ENCODE data around the gene SULT1A3. TPM values are rescaled to one million over a fixed set of nuclear protein-coding genes. Genes with fewer than 3 reads are reported as not detected.

The SULT1A3 gene
- total and polyA plus RNA-seq, 3 experiments from 2014 or later = 1.4 to 17.6 (median 12.7) TPM

GRCh38 chr16:30183233-30184095 is 15.6 kb upstream of the SULT1A3 start, which contains the start of gene CORO1A:
TSS of gene CORO1A (plus strand) at chr16:30183602. CDS start at chr16:30185210, 1,608 bp downstream.
- CTCF ChIA-PET = interaction anchor here (0.6 to 2.3 kb wide), 7 partner anchors 35 to 246 kb away, joined by 3 to 10 read pairs (median 3); partner anchors contain the start of genes DCTPP1 and TBX6

GRCh38 chr16:30184096-30184890 is 14.8 kb upstream of the SULT1A3 start:
- peaks cover 33% of the 10 kb centered on the region for H3K4me1 ChIP-seq (ENCODE audit: insufficient read depth, low read length)

More at GRCh38 chr16:30183233-30184095, 15.6 kb upstream of the SULT1A3 start, which contains the start of gene CORO1A:
- Histone ChIP-seq H3K9me3 (ENCODE audit: low read length) (no peaks in the 10 kb centered on the region), H3K4me3 (ENCODE audit: low read length) (peak within 1 kb of the TSS; percentile 99), H3K4me1 (ENCODE audit: insufficient read depth, low read length) (peaks cover 33% of the 10 kb centered on the region), H3K27ac (ENCODE audit: low read depth, low read length) (peak within 1 kb of the TSS; percentile 71), H3K36me3 (ENCODE audit: insufficient read depth, low read length) (peaks cover 35% of the 10 kb centered on the region), H3K27me3 (ENCODE audit: insufficient read depth, low read length, poor library complexity, severe bottlenecking) (no peaks in the 10 kb centered on the region)
- Mint-ChIP-seq H3K36me3 (peaks cover 12 to 43% (median 18%) of the 10 kb centered on the region in 3 donors), H3K27me3 (peaks cover 0 to 14% of the 10 kb centered on the region in 2 donors), H3K27ac (peak within 1 kb of the TSS; percentile 92 to 100 (median 96)), H3K9me3 (peaks cover 0 to 2% (median 0%) of the 10 kb centered on the region in 5 donors), H3K4me1 (peaks cover 25 to 43% (median 34%) of the 10 kb centered on the region in 3 donors), H3K4me3 (peak within 1 kb of the TSS; percentile 94 to 100 (median 98))
- POLR2A ChIA-PET = interaction anchor here (0.6 to 6.2 kb wide), 19 partner anchors 11 to 247 kb away, joined by 3 to 86 read pairs (median 4); partner anchors contain the start of genes ALDOA, CD2BP2, DCTPP1 and SEPTIN1
- peak; percentile 75 to 88 (median 80) for DNase-seq

GRCh38 chr16:30184891-30185682 is 14.0 kb upstream of the SULT1A3 start:
- ChIA-PET CTCF (interaction anchor here (1.2 to 3.5 kb wide), 8 partner anchors 33 to 224 kb away, joined by 3 to 34 read pairs (median 6); partner anchors contain the start of gene TBX6), POLR2A (interaction anchor here (0.9 to 6.2 kb wide), 9 partner anchors 13 to 485 kb away, joined by 3 to 86 read pairs (median 4); partner anchors contain the start of genes ALDOA, PAGR1, TBC1D10B and TBX6)
- Histone ChIP-seq H3K36me3 (ENCODE audit: insufficient read depth, low read length) (peaks cover 35% of the 10 kb centered on the region), H3K27me3 (ENCODE audit: insufficient read depth, low read length, poor library complexity, severe bottlenecking) (no peaks in the 10 kb centered on the region), H3K4me1 (ENCODE audit: insufficient read depth, low read length) (peaks cover 33% of the 10 kb centered on the region), H3K27ac (ENCODE audit: low read depth, low read length) (peak overlapping the region; percentile 71), H3K4me3 (ENCODE audit: low read length) (peak overlapping the region; percentile 99), H3K9me3 (ENCODE audit: low read length) (no peaks in the 10 kb centered on the region)
- Mint-ChIP-seq H3K4me3 (peak overlapping the region; percentile 94 to 100 (median 98)), H3K4me1 (peaks cover 25 to 43% (median 34%) of the 10 kb centered on the region in 3 donors), H3K27ac (peak overlapping the region; percentile 93 to 100 (median 96)), H3K27me3 (peaks cover 0 to 14% of the 10 kb centered on the region in 2 donors), H3K9me3 (peaks cover 0 to 2% (median 0%) of the 10 kb centered on the region in 5 donors), H3K36me3 (peaks cover 12 to 43% (median 18%) of the 10 kb centered on the region in 3 donors)
- peak in 2 of 5 donors; percentile 20 to 27 for DNase-seq

More at GRCh38 chr16:30184096-30184890, 14.8 kb upstream of the SULT1A3 start:
- no peaks in the 10 kb centered on the region for H3K27me3 ChIP-seq (ENCODE audit: insufficient read depth, low read length, poor library complexity, severe bottlenecking)
- no peaks in the 10 kb centered on the region for H3K9me3 ChIP-seq (ENCODE audit: low read length)
- H3K27ac ChIP-seq (ENCODE audit: low read depth, low read length) = peak overlapping the region; percentile 71
- peaks cover 35% of the 10 kb centered on the region for H3K36me3 ChIP-seq (ENCODE audit: insufficient read depth, low read length)
- peak; percentile 66 to 93 (median 91) for DNase-seq
- peaks cover 12 to 43% (median 18%) of the 10 kb centered on the region in 3 donors for H3K36me3 Mint-ChIP-seq
- H3K9me3 Mint-ChIP-seq = peaks cover 0 to 2% (median 0%) of the 10 kb centered on the region in 5 donors
- ChIA-PET CTCF (interaction anchor here (1.1 to 3.5 kb wide), 8 partner anchors 36 to 246 kb away, joined by 3 to 34 read pairs (median 4); partner anchors contain the start of genes DCTPP1 and TBX6), POLR2A (interaction anchor here (0.7 to 6.2 kb wide), 15 partner anchors 41 to 246 kb away, joined by 3 to 86 read pairs (median 7); partner anchors contain the start of genes ALDOA, DCTPP1, SEPTIN1 and TBX6)
- H3K27me3 Mint-ChIP-seq = peaks cover 0 to 14% of the 10 kb centered on the region in 2 donors
- H3K4me3 Mint-ChIP-seq = peak overlapping the region; percentile 94 to 100 (median 98)
- peak overlapping the region; percentile 92 to 100 (median 96) for H3K27ac Mint-ChIP-seq
- peak overlapping the region; percentile 99 for H3K4me3 ChIP-seq (ENCODE audit: low read length)
- H3K4me1 Mint-ChIP-seq = peaks cover 25 to 43% (median 34%) of the 10 kb centered on the region in 3 donors

- Histone ChIP-seq H3K4me3 (ENCODE audit: low read length) (peak overlapping the region; percentile 99), H3K27ac (ENCODE audit: low read depth, low read length) (peak overlapping the region; percentile 71), H3K4me1 (ENCODE audit: insufficient read depth, low read length) (peaks cover 33% of the 10 kb centered on the region), H3K27me3 (ENCODE audit: insufficient read depth, low read length, poor library complexity, severe bottlenecking) (no peaks in the 10 kb centered on the region), H3K36me3 (ENCODE audit: insufficient read depth, low read length) (peaks cover 35% of the 10 kb centered on the region), H3K9me3 (ENCODE audit: low read length) (no peaks in the 10 kb centered on the region)
- H3K4me1 Mint-ChIP-seq = peaks cover 25 to 39% (median 34%) of the 10 kb centered on the region in 3 donors
- DNase-seq = peak; percentile 72 to 93 (median 91)
- H3K27ac Mint-ChIP-seq = peak overlapping the region; percentile 92 to 100 (median 96)
- POLR2A ChIA-PET = interaction anchor here (0.5 to 6.2 kb wide), 14 partner anchors 8 to 562 kb away, joined by 3 to 86 read pairs (median 3); partner anchors contain the start of genes ALDOA, PAGR1, TBC1D10B and TBX6
- peaks cover 0 to 14% of the 10 kb centered on the region in 2 donors for H3K27me3 Mint-ChIP-seq
- CTCF ChIA-PET = interaction anchor here (0.8 to 3.5 kb wide), 10 partner anchors 34 to 223 kb away, joined by 3 to 34 read pairs (median 5); partner anchors contain the start of gene TBX6
- peak overlapping the region; percentile 94 to 100 (median 98) for H3K4me3 Mint-ChIP-seq
- peaks cover 0 to 2% (median 0%) of the 10 kb centered on the region in 5 donors for H3K9me3 Mint-ChIP-seq
- peaks cover 12 to 43% (median 18%) of the 10 kb centered on the region in 3 donors for H3K36me3 Mint-ChIP-seq
Observed at GRCh38 chr16:30185683-30186421, 13.2 kb upstream of the SULT1A3 start.

- Mint-ChIP-seq H3K4me3 (peak overlapping the region; percentile 94 to 100 (median 98)), H3K27ac (peak overlapping the region; percentile 93 to 100 (median 96)), H3K27me3 (peaks cover 0 to 14% of the 10 kb centered on the region in 2 donors), H3K4me1 (peaks cover 25 to 36% (median 31%) of the 10 kb centered on the region in 3 donors), H3K9me3 (peaks cover 0 to 2% (median 0%) of the 10 kb centered on the region in 5 donors), H3K36me3 (peaks cover 12 to 43% (median 18%) of the 10 kb centered on the region in 3 donors)
- ChIA-PET CTCF (interaction anchor here (0.8 to 3.5 kb wide), 10 partner anchors 44 to 231 kb away, joined by 3 to 34 read pairs (median 5); partner anchors contain the start of genes TBX6 and YPEL3), POLR2A (interaction anchor here (0.5 to 6.2 kb wide), 14 partner anchors 9 to 561 kb away, joined by 3 to 86 read pairs (median 4); partner anchors contain the start of genes ALDOA, TBC1D10B, TBX6 and YPEL3)
- peak overlapping the region; percentile 99 for H3K4me3 ChIP-seq (ENCODE audit: low read length)
- no peaks in the 10 kb centered on the region for H3K9me3 ChIP-seq (ENCODE audit: low read length)
- peaks cover 33% of the 10 kb centered on the region for H3K4me1 ChIP-seq (ENCODE audit: insufficient read depth, low read length)
- H3K36me3 ChIP-seq (ENCODE audit: insufficient read depth, low read length) = peaks cover 35% of the 10 kb centered on the region
- H3K27me3 ChIP-seq (ENCODE audit: insufficient read depth, low read length, poor library complexity, severe bottlenecking) = no peaks in the 10 kb centered on the region
- DNase-seq = no peak
- H3K27ac ChIP-seq (ENCODE audit: low read depth, low read length) = peak overlapping the region; percentile 71
Observed at GRCh38 chr16:30186444-30186781, 12.6 kb upstream of the SULT1A3 start.

Measured in CD8-positive, alpha-beta memory T cell (primary cell).